GM18498 (cell line): ENCODE data around the gene CUBN.

Source experiments
- ATAC-seq: cut with Tn5 transposase; IDR thresholded peaks from one replicate; pipeline ENCODE4 v1.9.1; 2021; ENCODE audit warnings: mild to moderate bottlenecking, moderate library complexity; ENCODE audit not compliant: unreplicated experiment

Gene CUBN

DNA sequence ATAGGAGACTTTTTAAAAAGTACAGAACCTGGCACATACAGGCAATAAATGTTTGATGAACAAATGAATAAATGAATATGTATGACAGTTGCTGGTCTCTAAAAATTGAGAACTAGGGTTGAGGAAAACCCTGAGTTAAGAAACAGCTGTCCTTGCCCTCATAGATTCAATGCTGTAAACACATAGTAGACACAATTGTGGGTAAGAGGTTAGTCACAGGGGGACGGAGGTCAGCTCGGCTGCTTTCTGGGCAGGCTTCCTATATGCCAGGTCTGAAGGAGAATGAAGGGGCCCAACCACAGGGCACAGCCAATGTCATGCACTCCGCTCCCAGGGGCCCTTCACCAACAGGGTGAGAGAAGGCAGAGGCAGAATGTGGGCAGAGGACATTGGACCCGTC is 169.1 kb downstream of the CUBN start:
- ATAC-seq, result no peak

GRCh38 chr10:16957038-16957437 is 172.6 kb downstream of the CUBN start:
- ATAC-seq, result no peak

DNA sequence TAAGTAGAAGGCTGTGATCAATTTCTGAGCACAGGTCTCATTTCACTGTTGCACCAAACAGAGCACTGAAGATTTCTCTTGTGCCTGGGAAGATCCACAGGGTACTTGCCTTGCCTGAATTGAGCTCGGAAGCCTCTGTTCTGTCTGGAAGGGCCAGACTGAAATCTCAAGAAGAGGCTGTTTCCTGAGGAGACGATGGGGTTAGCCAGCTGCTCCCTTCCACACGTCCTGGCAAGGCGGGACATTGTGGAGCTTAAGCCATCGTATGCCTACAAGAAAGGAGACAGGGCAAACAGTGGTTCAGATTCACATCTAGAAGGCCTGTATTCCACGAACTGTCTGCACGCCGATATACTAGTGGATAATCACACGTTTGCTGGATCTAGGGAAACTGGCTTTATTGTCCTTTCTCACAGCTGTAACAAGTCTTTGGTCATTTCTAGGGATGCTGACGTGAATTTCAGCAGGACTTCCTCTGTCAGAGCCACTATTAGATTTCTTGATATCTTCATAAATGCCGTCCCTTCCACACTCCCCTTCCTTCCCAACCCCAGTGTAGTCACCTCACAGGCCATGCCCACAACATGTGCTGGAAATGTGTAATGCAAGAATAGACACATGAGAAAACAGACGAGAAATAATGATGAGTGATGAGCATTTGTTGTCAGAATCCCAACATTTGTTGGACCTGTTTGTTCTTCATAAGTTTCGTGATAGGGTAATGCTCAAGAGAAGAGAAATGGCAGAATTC is 175.2 kb downstream of the CUBN start:
- no peak for ATAC-seq

DNA sequence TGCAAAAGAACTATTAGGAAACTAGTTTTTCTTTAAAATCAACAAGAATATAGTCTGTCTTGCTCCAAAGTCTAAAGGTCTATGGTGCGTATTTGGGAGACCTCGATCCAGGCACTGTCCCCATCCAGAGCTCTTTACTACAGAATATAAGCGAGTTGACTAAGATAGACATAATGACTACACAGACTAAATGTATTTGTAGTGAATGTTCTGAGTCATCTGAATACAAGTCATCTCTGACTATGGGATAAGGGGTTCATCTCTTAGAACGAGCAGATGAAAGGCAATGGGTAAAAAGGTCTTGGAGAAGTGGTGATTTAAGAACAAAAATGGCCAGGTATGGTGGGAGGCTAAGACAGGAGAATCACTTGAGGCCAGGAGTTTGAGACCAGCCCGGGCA is 176.3 kb downstream of the CUBN start:
- no peak for ATAC-seq

GRCh38 chr10:16952610-16953009 is 177.0 kb downstream of the CUBN start:
- ATAC-seq, result no peak

- ATAC-seq, result no peak
Observed at GRCh38 chr10:16952080-16952479, 177.5 kb downstream of the CUBN start.

DNA sequence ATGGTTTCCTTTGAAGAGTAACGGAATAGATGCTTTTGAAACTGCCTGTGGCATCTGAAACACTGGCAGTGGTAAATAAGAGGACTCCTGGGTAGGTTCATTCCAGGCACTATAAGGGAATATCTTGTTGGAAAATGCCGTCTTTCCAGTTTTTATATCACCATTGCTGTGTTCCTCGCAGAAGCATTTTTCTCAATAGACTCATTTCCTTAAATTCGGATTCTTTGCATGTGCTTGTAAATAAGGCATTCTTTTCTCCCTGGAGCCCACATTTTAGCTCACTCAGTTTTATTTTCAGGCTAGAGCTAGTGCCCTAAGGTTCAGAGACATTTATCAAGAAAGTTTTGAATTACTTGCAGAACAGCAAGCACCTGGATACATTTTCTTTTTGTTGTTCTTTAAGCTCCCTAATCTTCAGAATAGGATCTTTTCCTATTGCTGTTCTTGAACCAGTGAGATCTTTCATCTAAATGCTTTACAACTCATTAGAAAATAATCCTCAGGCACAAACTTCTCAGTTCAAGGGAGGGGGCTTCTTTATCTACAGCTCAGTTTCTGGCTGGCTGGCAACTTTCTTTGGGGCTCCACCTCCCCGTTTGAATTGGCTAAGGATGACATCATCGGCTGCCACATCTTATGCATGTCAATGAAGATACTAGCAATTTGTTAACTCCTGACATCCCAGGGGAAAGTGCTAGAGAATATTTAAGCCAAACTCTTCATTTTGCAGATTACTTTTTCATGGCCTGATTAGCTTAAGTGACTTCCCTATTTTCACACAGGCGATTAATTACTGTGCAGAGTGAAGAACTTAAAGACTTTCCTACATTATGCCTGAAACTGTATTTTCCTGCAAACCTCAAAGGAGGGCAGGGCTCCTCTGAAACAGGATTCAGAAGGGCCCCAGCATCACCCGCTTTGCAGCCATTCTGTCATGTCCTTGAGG is 178.7 kb downstream of the CUBN start:
- ATAC-seq, result no peak

- no peak for ATAC-seq
Observed at GRCh38 chr10:16949816-16950215, 179.8 kb downstream of the CUBN start.

DNA sequence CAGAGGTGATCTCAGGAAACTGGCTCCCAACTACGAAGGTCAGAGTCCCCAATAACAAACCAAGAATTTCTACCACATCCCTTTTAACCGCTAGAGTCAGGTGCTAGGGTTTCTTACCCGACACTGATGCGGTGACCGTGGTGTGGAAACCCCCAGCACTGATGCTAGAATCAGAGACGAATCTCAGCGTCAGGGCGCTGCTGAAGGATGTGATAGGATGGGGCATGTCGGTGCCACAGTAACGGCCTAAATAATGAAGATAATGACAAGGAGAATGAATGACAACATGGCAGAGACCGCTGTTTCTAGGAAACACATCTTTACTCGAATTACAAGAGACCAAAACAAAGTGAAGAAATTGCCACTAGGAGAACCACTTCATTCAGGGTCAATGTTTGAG is 181.2 kb downstream of the CUBN start:
- no peak for ATAC-seq

DNA sequence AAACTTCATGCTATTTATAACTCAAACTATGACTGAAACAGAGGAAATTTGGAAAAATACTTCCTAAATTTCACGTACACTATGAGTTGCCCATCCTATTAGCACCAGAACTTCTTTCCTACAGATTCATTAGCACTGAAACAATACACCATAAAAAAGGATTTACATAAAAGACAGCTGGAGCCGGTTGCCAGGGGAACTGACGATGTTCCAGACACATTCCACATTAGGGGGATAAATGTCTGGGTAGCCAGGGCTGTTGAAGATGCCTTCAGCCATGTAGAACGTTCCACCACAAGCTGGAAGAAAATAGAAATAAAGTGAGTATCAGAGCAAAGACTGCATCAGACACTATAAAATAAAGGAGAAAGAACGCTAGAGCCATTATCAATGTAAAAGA is 182.5 kb downstream of the CUBN start:
- no peak for ATAC-seq

GRCh38 chr10:16945593-16945992 is 184.0 kb downstream of the CUBN start:
- ATAC-seq, result no peak

DNA sequence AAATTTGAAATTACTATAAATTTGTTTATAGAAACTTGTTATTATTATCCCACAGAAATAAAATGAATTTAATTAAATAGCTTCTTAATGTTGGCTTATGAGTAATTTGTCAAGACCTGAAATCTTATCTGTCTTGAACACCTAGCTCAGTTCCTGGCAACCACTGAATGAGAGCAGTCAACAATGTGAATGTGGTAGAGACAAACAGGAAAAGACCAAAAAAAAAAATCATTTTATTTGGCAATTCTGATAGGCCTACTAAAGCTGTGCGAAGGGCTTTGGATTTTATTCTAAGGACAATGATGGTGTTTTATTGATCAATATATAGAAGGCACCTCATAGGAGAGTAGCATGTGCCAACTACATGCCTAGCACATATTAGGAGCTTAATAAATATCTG is 184.6 kb downstream of the CUBN start:
- ATAC-seq, result no peak

DNA sequence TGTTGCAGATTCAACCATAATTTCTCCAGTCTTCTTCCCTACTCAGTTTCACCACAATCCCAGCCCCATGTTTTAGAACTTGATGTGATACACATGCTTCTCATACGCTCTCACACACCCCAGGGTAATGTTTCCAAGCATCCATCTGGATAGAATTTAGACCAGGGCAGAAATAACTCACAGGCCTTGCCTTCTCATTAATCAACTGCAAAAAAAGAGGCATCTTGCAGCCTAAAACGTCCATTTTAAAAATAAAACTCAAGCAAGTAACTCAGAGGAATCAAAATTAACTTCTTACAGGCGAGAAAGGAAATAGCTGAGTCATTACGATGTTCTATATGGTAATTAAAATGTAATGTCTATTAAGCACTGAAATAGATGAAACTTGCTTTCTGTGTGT is 185.2 kb downstream of the CUBN start:
- no peak for ATAC-seq

- no peak for ATAC-seq
Observed at GRCh38 chr10:16943295-16944285, 186.0 kb downstream of the CUBN start.

GRCh38 chr10:16942381-16943078 is 187.1 kb downstream of the CUBN start:
- no peak for ATAC-seq

DNA sequence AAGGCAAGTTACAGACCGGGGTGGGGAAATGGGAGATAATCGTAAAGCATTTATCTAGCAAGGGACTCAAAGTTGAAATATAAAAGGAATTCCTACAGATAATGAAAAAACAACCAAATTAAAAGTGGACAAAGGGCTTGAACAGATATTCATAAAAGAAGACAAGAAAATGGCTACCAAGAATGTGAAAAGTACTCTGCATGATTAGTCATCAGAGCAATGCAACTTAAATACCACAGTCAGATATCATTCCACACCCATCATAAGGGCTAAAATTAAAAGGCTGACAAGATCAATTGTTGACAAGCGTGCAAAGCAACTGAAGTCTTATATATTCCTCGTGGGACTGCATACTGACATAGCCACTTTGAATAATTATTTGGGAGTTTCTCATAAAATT is 187.7 kb downstream of the CUBN start:
- no peak for ATAC-seq

GRCh38 chr10:16941067-16941466 is 188.5 kb downstream of the CUBN start:
- ATAC-seq, result no peak

DNA sequence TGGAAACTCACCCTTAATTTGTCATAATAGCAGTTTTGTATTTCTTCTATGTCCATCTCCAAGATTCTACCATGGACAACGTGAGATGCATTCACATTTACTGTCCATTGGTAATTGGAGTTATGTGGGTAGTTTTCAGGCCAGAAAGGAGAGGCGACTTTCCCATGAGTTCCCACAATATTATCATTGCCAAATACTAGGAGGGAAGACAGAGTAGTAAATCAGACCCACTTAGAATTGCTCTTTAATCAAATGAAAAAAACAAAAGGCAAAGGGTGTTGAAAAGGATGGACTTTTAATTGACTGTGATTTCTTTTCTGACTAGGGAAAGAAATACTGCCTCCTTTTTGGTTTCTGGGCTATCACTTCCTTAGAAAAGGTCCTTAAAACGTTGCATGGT is 190.7 kb downstream of the CUBN start:
- no peak for ATAC-seq

GRCh38 chr10:16934461-16934860 is 195.2 kb downstream of the CUBN start:
- no peak for ATAC-seq

- no peak for ATAC-seq
Observed at GRCh38 chr10:16933783-16934182, 195.8 kb downstream of the CUBN start.
